GM20431 (cell line): Measurements from ENCODE around the gene ATXN7L3.
"Not testable (repeated sequence)": the region's sequence is repeated elsewhere in the genome, so short reads cannot be mapped to it uniquely, and the experiment has no call there.

Experiments used
- in situ Hi-C: fragments of 300-500 bp; cut with MseI, MboI; formaldehyde crosslinking; loops from one replicate; pipeline ENCODE4 v1.15.0; 2020; ENCODE audit warnings: low sequenced_read_pairs; ENCODE audit not compliant: unreplicated experiment

ATXN7L3 gene

DNA sequence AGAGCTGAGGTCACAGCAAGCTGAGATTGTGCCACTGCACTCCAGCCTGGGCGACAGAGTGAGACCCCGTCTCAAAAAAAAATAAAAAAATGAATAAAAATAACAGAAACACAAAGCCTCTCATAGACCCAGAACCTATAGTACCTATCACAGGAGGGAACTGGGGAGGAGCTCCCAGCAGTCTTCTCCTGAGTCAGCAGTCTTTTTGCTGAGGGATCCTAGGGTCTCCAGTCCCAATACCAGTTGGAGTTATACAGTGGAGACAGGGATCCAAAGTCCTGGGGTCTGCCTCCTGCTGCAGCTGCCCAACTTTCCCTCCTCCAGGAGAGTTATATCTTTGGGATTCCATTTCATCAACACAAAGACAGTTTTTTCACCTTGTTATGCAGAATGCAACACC, 16.7 kb downstream of the ATXN7L3 start:
- in situ Hi-C loops: no loop called here

DNA sequence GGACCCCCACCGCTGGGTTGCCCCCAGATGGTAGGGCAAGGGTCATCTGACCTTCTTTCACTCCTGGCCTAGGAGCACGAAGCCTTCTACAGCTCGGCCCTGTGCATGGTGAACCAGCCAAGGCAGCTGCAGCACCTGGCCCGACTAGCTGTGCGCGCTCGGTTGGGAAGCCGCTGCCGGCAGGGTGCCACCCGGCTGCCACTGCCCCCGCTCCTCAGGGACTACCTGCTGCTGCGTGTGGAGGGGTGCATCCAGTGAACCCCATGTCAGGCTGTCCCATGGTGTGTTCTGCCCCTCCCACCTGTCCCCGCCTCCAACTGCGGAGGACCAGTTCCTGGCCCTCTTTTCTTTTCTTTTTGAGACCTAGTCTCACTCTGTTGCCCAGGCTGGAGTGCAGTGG, 21.6 kb downstream of the ATXN7L3 start:
- in situ Hi-C loops: no loop called here

DNA sequence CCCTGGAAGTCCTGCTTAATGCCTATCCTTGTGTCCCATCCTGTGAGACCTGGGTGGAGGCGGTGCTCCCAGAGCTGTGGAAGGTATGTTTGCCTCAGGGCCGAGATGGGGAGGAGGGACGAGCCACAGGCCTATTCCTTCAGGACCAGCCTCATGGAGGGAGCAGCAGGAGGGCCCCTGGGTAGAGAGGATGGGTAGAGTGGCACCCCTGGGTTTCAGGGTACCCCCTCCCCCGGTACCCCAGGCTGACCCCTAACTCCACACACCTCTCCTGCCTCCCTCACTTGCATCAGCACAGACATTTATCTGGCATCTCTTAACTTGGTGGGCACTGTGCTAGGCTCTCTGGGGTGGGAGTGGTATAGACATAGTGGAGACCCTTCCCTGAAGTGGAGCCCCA, 22.0 kb downstream of the ATXN7L3 start:
- in situ Hi-C loops: no loop called here

DNA sequence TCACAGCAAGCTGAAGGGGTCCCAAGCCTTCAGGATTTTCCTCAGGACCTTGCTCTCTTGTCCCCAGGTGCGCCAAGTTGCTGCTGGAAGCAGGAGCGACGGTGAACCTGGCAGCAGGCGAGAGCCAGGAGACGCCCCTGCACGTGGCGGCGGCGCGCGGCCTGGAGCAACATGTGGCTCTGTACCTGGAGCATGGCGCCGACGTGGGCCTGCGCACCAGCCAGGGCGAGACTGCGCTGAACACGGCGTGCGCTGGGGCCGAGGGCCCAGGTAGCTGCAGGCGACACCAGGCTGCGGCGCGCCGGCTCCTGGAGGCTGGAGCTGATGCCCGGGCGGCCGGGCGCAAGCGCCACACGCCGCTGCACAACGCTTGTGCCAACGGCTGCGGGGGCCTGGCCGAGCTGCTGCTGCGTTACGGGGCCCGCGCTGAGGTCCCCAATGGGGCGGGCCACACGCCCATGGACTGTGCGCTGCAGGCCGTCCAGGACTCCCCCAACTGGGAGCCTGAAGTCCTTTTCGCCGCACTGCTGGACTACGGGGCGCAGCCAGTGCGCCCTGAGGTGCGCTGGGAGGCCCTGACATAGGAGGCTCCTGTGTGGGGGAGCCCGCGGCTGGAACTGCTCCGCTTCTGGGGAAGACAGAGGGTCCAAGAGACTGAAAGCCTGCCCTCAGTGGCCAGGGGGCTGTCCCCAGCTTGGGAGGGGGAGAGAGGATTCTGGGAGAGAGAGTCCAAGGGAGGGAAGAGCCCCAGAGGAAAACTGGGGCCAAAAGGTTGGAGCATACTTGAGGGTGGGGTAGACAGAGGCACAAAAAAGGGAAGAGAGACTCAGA, 22.8 kb downstream of the ATXN7L3 start:
- in situ Hi-C loops: no loop called here

DNA sequence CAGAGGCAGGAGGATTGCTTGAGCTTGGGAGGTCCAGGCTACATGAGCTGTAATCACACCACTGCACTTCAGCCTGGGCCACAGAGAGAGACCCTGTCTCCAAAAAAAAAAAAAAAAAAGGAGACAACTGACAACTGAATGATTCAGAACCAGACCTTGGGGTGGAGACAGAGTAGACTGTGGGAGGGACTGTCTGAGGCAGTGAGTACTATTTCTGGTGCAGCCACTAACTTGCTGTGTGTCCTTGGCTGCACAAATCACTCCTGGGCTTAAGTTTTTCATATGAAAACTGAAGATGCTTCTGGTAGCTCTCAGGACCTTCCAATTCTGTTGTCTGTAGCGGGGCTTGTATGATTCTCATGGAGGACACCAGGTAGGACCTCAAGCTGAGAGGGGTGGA, 23.4 kb downstream of the ATXN7L3 start:
- in situ Hi-C loops: no loop called here

DNA sequence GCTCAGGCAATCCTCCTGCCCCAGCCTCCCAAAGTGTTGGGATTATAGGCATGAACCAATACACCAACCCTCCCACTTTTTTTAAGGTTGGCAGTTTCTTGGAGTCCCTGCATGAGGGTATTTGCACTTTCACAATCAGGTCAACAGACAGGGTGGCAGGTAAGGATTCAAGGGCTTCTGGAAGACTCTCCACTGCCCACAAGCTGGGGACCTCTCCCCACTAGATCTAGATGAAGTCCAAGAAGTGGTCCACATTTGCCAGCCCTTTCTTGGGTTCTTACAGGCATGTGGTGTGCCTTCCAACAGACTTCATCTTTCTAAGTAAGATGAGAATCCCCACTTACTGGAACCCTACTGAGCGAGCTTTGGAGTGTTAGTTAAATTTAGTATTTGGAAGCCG, 25.3 kb downstream of the ATXN7L3 start:
- in situ Hi-C loops: no loop called here

DNA sequence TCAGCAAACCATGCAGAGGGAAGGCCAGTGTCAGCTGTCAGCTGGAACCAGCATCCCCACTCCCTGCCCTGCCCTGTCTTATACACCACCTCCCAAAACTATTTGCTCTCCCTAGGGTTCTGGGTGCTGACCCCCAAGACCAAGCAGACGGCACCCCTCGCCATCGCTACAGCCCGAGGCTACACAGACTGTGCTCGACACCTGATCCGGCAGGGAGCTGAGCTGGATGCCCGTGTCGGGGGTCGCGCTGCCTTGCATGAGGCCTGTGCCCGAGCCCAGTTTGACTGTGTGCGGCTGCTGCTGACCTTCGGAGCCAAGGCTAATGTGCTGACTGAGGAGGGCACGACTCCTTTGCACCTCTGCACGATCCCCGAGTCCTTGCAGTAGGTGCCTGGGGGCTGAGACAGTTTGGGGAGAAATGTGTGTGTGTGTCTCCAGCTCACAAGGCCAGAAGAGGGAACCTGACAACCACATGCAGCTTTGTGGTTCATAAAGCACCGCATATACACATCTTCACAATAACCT, 27.7 kb downstream of the ATXN7L3 start:
- in situ Hi-C loops: no loop called here

DNA sequence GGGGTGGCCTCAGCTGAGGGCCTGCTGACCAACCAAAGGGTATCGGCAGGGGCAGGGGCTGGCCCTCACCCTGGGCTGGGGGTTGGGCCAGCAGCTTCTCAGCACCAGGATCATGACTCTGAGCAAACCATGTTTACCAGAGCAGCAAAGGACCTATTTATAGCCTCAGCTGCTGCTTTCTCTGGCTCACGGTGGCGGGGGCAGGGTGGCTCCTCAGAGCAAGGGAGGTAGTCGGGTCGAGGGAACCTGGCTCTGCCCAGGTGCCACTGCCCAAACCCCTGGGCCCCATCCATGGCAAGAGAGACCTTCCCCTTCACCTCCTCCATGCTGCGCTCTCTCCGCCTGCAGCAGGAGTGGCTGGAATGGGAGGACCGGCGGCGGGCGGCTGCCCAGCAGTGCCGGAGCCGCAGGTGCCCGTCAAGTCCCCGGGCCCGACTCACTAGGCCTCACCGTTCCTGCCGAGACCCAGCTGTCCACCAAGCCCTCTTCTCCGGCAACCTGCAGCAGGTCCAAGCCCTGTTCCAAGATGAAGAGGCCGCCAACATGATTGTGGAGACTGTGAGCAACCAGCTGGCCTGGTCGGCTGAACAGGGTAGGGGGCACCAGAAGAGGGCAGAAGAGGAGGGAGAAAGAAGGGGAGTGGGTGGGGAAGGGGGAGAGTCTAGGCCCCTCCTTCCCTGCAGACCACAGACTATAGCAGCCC, 29.0 kb downstream of the ATXN7L3 start, which contains the start of gene ASB16:
TSS of gene ASB16 (plus strand) at position 206 of the 703 bp plus-strand sequence. CDS start at position 292, 86 bp downstream.
- in situ Hi-C loops: no loop called here

DNA sequence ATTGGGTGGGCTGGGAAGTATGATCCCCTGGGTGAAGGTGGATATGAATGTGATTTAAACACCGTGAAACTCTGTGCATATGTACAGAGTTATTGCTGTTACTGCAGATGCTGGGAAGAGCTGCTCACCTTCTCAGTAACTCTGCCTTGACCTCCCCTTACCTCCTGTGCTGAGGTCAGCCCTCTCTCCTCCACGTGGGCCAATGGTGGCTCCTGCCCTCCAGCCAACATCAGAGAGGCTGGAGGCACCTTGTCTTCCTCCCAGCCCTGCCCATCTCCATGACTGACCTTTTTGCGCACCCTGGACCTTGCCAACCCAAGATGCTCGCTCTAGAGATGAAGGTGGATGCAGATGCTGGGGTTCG, 29.6 kb downstream of the ATXN7L3 start:
- in situ Hi-C loops: no loop called here

DNA sequence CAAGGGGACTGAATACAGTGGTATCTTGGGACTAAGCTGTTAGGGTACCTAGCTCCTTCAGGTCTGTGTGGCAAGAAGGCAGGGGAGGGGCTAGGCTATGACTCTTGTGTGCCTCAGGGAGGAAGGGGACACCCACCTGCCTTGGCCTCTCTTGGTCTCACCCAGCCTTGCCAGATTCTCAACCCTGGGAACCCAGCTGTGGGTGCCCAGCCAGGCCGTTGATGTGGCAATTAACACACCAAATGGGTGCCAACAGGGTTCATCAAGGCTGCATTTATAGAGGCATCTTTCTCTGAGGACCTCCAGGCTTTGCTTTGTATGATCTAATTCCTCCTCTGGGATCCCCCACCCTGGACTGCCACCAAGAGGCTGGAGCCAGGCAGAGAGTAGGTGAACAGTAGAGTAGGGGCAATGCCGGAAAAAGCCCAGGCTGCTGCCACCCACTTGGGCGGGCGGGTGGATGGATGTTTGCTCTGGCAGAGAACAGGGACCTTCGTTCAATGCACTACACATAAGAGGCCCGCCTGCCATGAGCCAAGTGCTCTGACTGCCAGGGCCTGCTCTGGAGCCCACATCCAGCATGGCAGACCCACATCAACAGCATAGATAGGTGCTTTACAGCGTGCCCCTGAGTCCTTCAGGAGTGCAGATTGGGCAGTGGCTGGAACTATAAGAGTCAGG, 32.4 kb downstream of the ATXN7L3 start:
- in situ Hi-C loops: no loop called here

DNA sequence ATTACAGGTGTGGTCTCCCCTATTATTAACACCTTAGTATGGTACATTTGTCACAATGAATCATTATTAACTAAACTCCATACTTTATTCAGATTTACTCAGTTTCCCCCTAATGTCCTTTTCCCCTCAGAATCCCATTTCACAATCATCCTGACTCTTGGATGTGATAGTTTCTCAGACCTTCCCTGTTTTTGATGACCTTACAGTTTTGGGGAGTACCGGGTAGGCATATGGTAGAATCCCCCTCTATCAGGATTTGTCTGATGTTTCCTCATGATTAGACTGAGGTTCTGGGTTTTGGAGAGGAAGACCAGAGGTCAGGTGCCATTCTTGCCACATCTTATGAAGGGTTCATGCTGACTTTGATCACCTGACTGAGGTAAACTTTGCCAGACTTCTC, 35.2 kb downstream of the ATXN7L3 start:
- in situ Hi-C loops: no loop called here

DNA sequence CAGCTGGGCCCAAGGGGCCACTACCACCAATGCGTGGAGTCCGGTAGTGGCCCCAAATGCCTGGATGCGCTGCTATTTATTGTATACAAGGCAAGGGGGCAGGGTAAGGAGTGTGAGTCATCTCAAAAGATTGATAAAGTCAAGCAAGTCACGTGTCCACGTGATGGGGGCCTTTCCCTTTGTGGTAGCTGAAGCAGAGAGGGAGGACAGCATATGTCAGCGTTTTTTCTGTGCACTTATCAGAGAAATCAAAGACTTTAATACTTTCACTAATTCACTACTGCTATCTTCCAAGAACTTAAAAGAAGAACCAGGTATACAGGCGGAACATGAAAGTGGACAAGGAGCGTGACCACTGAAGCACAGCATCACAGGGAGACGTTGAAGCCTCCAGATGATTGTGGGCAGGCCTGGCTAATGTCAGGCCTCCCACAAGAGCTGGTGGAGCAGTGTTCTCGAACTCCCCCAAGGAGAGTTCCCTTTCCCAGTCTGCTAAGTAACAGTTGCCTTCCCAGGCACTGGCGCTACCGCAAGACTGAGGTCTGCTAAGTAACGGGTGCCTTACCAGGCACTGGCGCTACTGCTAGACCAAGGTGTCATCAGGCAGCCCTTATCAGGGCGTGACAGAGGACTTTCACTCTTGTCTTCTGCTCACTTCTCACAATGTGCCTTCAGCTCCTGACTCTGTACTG, 40.0 kb downstream of the ATXN7L3 start:
- in situ Hi-C loops: no loop called here

DNA sequence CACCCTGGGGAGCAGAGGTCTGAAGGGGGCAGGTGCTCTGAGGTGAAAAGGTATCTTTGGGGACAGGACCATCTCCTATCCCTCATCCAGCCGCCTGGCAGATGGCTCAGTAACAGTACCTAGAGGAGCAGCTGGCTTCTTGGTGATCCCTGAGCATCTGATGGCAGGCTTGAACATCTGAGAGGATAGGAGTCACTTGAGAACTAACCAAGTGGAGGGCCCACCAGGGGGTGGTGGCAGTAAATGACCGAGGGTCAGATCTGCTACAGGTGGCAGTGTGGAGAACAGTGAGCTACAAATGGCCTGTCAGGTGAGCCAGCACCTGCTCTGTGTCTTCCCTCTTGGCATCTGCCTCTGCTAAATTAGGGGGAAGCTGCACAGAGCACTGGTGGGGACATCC, 44.2 kb downstream of the ATXN7L3 start:
- in situ Hi-C loops: no loop called here

DNA sequence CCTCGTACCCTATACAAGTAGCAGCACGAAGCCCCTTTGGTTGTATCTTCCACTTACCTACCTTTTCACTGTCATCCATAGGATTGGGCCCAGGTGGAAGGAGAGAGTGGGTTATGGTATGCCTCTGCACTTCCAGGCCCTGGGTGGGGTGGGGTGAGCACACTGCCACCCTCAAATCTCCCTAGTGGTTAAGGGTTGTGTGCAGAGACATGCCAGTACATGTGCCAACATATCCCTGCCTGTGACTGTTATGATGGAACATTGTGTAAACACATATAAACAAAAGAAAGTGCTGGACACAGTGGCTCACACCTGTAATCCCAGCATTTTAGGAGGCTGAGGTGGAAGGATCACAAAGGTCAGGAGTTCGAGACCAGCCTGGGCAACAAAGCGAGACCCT, 46.8 kb downstream of the ATXN7L3 start:
- in situ Hi-C loops: no loop called here

DNA sequence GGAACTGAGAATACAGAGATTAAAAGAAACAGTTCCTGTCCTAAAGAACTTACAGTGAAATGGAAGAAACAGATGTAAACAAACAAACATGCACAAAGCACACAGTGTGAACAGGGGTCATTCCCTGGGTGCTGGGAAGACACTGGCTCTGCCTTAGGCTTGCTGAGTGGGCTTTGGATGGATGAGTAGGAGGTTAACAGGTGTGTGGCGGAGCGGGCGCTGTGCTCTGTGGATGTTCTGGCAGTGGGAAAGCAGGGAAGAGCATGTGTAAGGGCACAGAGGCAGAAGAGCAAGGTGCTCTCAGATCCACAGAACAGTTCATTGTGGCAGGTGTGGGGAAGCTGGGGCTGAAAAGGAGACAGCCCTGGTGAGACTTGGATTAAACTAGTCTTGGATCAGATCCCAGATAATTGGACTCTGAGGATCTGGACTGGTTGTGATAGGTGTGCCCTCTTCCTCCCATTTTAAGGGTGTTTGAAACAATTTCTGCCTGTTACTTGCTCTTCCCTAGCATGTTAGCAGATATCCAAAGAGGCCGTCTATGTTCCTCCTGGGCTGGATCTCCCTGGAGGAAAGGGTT, 49.8 kb downstream of the ATXN7L3 start:
- in situ Hi-C loops: no loop called here

DNA sequence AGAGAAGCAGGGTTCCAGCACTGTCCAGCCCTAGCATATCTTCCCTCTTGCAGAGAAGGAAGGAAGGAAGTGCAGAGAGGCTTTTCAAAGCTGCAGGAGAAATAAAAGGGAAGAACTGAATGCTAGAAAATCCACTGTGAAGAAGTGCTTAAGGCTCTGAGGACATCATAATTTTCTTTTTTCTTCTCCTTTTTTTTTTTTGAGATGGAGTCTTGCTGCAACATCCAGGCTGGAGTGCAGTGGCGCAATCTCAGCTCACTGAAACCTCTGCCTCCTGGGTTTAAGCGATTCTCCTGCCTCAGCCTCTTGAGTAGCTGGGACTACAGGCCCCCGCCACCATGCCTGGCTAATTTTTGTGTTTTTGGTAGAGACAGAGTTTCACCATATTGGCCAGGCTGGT, 50.6 kb downstream of the ATXN7L3 start:
- in situ Hi-C loops: not testable (repeated sequence)

DNA sequence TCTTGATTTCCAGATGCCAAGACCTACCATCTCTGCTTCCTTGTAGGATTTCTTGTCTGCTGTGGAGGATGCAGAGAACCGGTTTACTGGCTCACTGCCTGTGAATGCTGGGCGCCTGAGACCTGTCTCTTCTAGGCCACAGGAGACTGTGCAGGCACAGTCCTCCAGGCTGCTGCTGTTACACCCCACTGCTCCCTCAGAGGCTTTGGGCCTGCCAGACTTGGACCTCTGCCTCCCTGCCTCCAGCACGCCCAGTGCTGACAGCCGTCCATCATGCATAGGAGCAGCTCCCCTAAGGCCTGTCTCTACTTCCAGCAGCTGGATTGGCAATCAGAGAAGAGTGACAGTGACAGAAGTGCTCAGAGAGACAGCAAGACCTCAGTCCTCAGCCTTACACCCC, 51.9 kb downstream of the ATXN7L3 start:
- in situ Hi-C loops: no loop called here

DNA sequence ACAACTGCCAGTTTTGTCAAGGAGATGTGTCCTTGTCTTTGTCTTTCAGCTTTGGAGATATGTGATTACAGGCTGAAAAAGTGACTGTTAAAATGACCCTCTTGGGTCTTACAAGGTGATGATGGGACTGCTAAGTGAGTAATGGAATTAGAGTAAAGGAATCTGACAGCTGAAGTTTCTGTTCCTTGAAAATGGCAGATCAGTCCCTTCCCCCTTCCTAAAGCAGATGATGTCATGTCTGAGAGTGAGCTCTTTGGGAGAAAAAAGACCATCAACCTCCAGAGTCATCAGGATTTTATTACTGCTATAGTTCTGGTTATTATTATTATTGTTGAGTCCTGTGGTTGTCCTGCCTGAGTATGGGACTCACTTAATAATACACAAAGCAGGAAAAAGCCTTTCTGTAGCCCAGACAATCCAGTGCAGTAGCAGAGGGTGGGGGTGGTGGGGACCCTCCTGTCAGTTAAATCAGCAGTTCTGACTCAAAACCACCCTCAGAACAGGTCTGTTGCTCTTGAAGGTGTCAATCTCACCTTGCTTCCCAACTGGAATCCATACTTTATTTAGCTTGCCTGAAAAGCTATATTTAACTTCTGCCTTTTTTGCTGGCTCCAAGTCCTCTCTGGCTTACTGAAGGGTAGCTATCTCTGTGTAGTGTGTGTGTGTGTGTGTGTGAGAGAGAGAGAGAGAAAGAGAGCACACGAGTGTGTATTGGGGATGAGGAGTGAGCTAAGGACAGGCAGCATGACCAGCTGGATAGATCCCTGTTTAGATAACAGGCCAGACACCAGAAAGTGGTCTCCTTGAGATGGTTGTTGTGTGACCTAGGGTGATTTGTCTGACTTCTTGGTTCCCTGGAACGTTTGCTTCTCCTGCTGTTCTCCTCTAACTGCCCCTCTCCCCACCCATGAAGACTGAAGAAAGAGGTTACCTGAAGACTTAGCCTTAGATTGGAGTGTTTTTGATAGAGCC, 53.0 kb downstream of the ATXN7L3 start:
- in situ Hi-C loops: no loop called here
